Epithelial cell of umbilical artery (primary cell): ENCODE results near the gene CARD19. TPM values are rescaled to one million over a fixed set of nuclear protein-coding genes. Genes with fewer than 3 reads are reported as not detected.

ENCODE experiments used
- total RNA-seq: library from RNA; depleted of rRNA; stranded (reverse); fragments of >200 nt; gene quantifications from 2 replicates; pipeline ENCODE4 v1.2.3, GENCODE V29; 2014

The CARD19 gene
- 52.7 and 120 TPM in 2 replicates for total RNA-seq

GRCh38 chr9:93096131-93096802, at the start of gene CARD19:
Gene CARD19, plus strand, starts transcription at chr9:93096217. Its CDS starts 129 bp downstream, at chr9:93096346.

DNA sequence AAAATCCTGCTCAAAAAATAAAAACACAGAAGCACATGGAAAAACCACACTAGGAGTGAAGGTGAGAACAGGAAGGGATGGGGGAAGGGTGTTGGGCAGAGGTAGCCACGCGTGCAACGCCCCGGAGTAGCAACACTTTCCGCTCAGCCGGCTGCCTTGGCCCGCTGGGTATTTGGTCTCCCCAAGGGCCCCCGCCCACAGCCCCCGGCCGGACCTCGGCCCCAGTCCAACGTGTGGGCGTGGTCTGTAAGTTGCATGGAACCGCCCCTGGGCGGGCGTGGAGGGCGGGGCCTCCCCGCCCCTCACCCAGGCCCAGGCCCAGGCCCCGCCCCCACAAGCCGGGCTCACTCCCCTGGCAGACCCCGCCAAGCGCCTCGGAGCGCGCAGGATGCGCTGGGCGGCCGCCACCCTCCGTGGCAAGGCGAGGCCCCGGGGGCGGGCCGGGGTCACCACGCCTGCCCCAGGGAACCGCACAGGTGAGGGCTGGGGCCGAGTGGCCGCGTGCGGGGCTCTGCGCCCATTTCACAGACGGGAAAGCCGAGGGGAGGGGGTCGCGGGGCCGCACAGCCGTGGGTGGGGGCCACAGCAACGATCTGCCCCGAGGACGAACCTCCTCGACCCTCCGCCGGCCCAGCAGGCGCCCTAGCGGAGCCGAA, 37.5 kb upstream of the CARD19 start, which contains the start of gene SUSD3:
SUSD3 (plus strand) TSS at position 347 of the 656 bp plus-strand sequence; CDS start at position 389, 42 bp downstream.

DNA sequence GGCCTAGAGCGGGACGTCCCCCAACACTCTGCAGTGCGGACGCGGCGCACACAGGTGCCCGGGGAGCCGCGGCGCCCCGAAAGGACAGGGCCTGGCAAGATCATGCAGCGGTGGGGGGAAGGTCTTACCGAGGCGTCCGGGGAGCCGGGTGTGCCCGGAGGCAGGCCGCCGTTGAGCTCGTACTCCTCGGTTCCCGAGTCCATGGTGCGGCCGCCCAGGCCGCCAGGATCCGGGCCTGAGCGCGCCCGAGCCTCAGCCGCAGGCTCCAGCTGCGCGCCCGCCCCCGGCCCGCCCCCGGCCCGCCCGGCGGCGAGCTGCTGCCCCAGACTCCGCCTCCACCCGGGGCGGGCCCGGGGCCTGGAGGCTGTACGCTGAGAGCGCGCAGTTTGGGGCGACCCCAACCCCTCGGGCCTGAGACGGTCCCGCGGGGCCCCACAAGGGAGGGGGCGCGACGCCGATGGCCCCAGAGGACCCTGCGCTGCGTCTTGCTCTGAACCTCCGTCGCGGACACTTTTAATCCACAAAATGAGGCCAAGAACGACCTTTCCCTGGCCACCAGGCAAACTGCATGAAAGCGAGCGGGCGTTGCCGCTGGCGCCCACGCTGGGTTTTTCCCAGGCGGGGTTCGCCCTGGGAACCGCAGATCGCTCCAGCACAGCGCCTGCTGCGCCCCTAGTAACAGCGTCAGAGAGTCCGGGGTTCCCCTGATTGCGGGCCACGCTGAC, 38.2 kb downstream of the CARD19 start, which contains the start of gene NINJ1:
NINJ1 (minus strand) TSS at position 237 of the 725 bp plus-strand sequence; CDS start at position 203, 34 bp downstream.

Other genes starting within 250 kb of the CARD19 start
- gene ZNF484, start 218.2 kb upstream of the CARD19 start, total RNA-seq: 11.4 and 17.5 TPM in 2 replicates
- gene FGD3, start 148.7 kb upstream of the CARD19 start, total RNA-seq: not detected in 2 replicates
- gene SUSD3, start 37.5 kb upstream of the CARD19 start, total RNA-seq: not detected in 2 replicates
- 17.3 and 24.7 TPM in 2 replicates for gene NINJ1, start 38.0 kb downstream of the CARD19 start, total RNA-seq
- gene WNK2, start 87.9 kb downstream of the CARD19 start, total RNA-seq: not detected in 2 replicates